Upper lobe of left lung (tissue), 4 donors: ENCODE data around the gene RERE.

Experiments
- POLR2A ChIP-seq, 4 donors: fragments of 450-650 bp; IDR thresholded peaks; one replicate each; pipeline ENCODE4 v1.5.1; 2016 to 2017; ENCODE audit warnings: antibody characterized with exemption in 4 of 4, mild to moderate bottlenecking in 2 of 4
- TF ChIP-seq, protein P1 (sequence below), 6 experiments: fragments of 450-650 bp in 4 of 6; fragments of 200-600 bp in 2 of 6; sonication (generic) in 2 of 6; IDR thresholded peaks; one replicate each; pipeline ENCODE4 v1.5.1; 2016 to 2019; ENCODE audit warnings: antibody characterized with exemption in 6 of 6

GRCh38 chr1:8862528-8862927, 45.1 kb upstream of the RERE start:
- TF ChIP-seq, protein P1, sequence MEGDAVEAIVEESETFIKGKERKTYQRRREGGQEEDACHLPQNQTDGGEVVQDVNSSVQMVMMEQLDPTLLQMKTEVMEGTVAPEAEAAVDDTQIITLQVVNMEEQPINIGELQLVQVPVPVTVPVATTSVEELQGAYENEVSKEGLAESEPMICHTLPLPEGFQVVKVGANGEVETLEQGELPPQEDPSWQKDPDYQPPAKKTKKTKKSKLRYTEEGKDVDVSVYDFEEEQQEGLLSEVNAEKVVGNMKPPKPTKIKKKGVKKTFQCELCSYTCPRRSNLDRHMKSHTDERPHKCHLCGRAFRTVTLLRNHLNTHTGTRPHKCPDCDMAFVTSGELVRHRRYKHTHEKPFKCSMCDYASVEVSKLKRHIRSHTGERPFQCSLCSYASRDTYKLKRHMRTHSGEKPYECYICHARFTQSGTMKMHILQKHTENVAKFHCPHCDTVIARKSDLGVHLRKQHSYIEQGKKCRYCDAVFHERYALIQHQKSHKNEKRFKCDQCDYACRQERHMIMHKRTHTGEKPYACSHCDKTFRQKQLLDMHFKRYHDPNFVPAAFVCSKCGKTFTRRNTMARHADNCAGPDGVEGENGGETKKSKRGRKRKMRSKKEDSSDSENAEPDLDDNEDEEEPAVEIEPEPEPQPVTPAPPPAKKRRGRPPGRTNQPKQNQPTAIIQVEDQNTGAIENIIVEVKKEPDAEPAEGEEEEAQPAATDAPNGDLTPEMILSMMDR (IDR thresholded peaks at IDR 0.05) = peak in 4 of 6 experiments; percentile 10 to 37 (median 28)
- no peak for TF ChIP-seq POLR2A (IDR thresholded peaks at IDR 0.05)
